Mesenchymal stem cell (in vitro differentiated cells and primary cell): ENCODE measurements around the gene TRIM21. TPM values are rescaled to one million over a fixed set of nuclear protein-coding genes. Genes with fewer than 3 reads are reported as not detected.

Experiments used
- DNase-seq: peaks from one replicate; pipeline ENCODE4 v3.0.0-alpha.2; 2013
- H2AFZ ChIP-seq: one replicate; pipeline ENCODE4 v1.6.1; 2013; ENCODE audit warnings: low read depth, mild to moderate bottlenecking, control low read depth, inconsistent platforms, low read length, moderate library complexity
- H2AK5ac ChIP-seq: 2 replicates; pipeline ENCODE4 v1.6.1; 2013; ENCODE audit warnings: low read length, moderate library complexity, mild to moderate bottlenecking, inconsistent platforms; ENCODE audit not compliant: severe bottlenecking
- H2BK120ac ChIP-seq: one replicate; pipeline ENCODE4 v1.6.1; 2013; ENCODE audit warnings: low read depth, mild to moderate bottlenecking, inconsistent platforms, low read length, moderate library complexity
- H2BK12ac ChIP-seq, 2 experiments: one replicate each; pipeline ENCODE4 v1.6.1; 2013; ENCODE audit warnings: inconsistent platforms in 2 of 2, low read length in 2 of 2, mild to moderate bottlenecking in 2 of 2, moderate library complexity in 2 of 2, control low read depth in 1 of 2
- H2BK15ac ChIP-seq: one replicate; pipeline ENCODE4 v1.6.1; 2013; ENCODE audit warnings: mild to moderate bottlenecking, low read depth, inconsistent platforms; ENCODE audit not compliant: poor library complexity, severe bottlenecking
- H2BK5ac ChIP-seq: 2 replicates; pipeline ENCODE4 v1.6.1; 2013; ENCODE audit warnings: low read depth, mild to moderate bottlenecking, low read length, control low read depth, inconsistent platforms; ENCODE audit not compliant: poor library complexity, severe bottlenecking
- H3K14ac ChIP-seq, 2 experiments: one replicate each; pipeline ENCODE4 v1.6.1; 2013; ENCODE audit warnings: inconsistent platforms in 2 of 2, low read length in 2 of 2, control low read depth in 1 of 2, mild to moderate bottlenecking in 1 of 2, moderate library complexity in 1 of 2
- H3K18ac ChIP-seq, 2 experiments: one replicate each; pipeline ENCODE4 v1.6.1; 2013; ENCODE audit warnings: inconsistent platforms in 2 of 2, low read length in 2 of 2, control low read depth in 1 of 2, low read depth in 1 of 2, mild to moderate bottlenecking in 1 of 2
- H3K23ac ChIP-seq, 2 experiments: one replicate each; pipeline ENCODE4 v1.6.1; 2013; ENCODE audit warnings: inconsistent platforms in 2 of 2, low read length in 2 of 2, mild to moderate bottlenecking in 2 of 2, moderate library complexity in 2 of 2, control low read depth in 1 of 2
- H3K27ac ChIP-seq: 2 replicates; pipeline ENCODE4 v1.5.1; 2013; ENCODE audit warnings: mild to moderate bottlenecking, moderate library complexity, low read length, control low read depth, inconsistent platforms; ENCODE audit not compliant: poor library complexity, severe bottlenecking
- H3K27me3 ChIP-seq, 2 experiments: 2 replicates each; pipeline versions ENCODE4 v1.6.1 to v1.7.0; 2013; ENCODE audit warnings: low read length in 2 of 2, mild to moderate bottlenecking in 2 of 2, moderate library complexity in 2 of 2, control low read depth in 1 of 2, inconsistent platforms in 1 of 2; ENCODE audit not compliant: control insufficient read depth in 1 of 2, insufficient read depth in 1 of 2
- H3K36me3 ChIP-seq, 2 experiments: 2 replicates each; pipeline versions ENCODE4 v1.6.1 to v1.7.0; 2013; ENCODE audit warnings: low read length in 2 of 2, control low read depth in 1 of 2, inconsistent platforms in 1 of 2, low read depth in 1 of 2, mild to moderate bottlenecking in 1 of 2; ENCODE audit not compliant: insufficient read depth in 2 of 2, control insufficient read depth in 1 of 2
- H3K4ac ChIP-seq, 2 experiments: one replicate each; pipeline ENCODE4 v1.6.1; 2013; ENCODE audit warnings: inconsistent platforms in 2 of 2, low read length in 2 of 2, mild to moderate bottlenecking in 2 of 2, moderate library complexity in 2 of 2, control low read depth in 1 of 2, low read depth in 1 of 2
- H3K4me1 ChIP-seq: 2 replicates; pipeline ENCODE4 v1.6.1; 2013; ENCODE audit warnings: low read depth, low read length, control low read depth; ENCODE audit not compliant: control insufficient read depth, insufficient read depth
- H3K4me2 ChIP-seq: 2 replicates; pipeline ENCODE4 v1.6.1; 2013; ENCODE audit warnings: low read length, mild to moderate bottlenecking, inconsistent platforms; ENCODE audit not compliant: poor library complexity, severe bottlenecking
- H3K4me3 ChIP-seq, 2 experiments: 2 replicates each; pipeline versions ENCODE4 v1.5.1 to v1.7.0; 2013; ENCODE audit warnings: low read length in 2 of 2, mild to moderate bottlenecking in 2 of 2, control low read depth in 1 of 2, low read depth in 1 of 2; ENCODE audit not compliant: insufficient read depth in 1 of 2
- H3K79me1 ChIP-seq: replicated peaks from 2 replicates; pipeline ENCODE4 v1.6.1; 2013; ENCODE audit warnings: mild to moderate bottlenecking, control low read depth, low read length, inconsistent platforms; ENCODE audit not compliant: poor library complexity, severe bottlenecking
- H3K9ac ChIP-seq: 2 replicates; pipeline ENCODE4 v1.7.0; 2013; ENCODE audit warnings: mild to moderate bottlenecking, low read length, moderate library complexity
- H3K9me3 ChIP-seq: 2 replicates; pipeline ENCODE4 v1.7.0; 2013; ENCODE audit warnings: mild to moderate bottlenecking, low read length; ENCODE audit not compliant: control insufficient read depth
- H4K8ac ChIP-seq: one replicate; pipeline ENCODE4 v1.6.1; 2013; ENCODE audit warnings: inconsistent platforms, mild to moderate bottlenecking, low read length, moderate library complexity
- H4K91ac ChIP-seq: one replicate; pipeline ENCODE4 v1.6.1; 2013; ENCODE audit warnings: mild to moderate bottlenecking, low read length, inconsistent platforms
- WGBS: methylation state at CpG from one replicate; pipeline ENCODE4 v1.1.7; 2013; ENCODE audit warnings: mixed read lengths; 5-methylcytosine and 5-hydroxymethylcytosine counted together
- polyA plus RNA-seq, 2 experiments: library from polyadenylated mRNA; stranded (reverse); fragments of 200-250 nt; gene quantifications; one replicate each; pipeline ENCODE4 v1.2.3, GENCODE V29; 2013

Gene TRIM21
- polyA plus RNA-seq (2013, experiment 1 of 2), result 40.4 TPM
- 41.8 TPM for polyA plus RNA-seq (2013, experiment 2 of 2)

- peak within 1 kb of the TSS; percentile 43 to 69 for H3K14ac ChIP-seq
Measured at GRCh38 chr11:4393209-4393857, at the start of gene TRIM21. Gene TRIM21, minus strand, starts transcription at chr11:4393702. Its CDS starts 3,293 bp downstream, at chr11:4390409.

GRCh38 chr11:4441515-4441914 lies 48.0 kb upstream of the TRIM21 start:
- Histone ChIP-seq H3K4me1 (no peaks in the 10 kb centered on the region), H3K23ac (no peak overlapping the region)

More at GRCh38 chr11:4393209-4393857, at the start of gene TRIM21:
- H3K27me3 ChIP-seq, result no peaks in the 10 kb centered on the region
- H3K4me2 ChIP-seq, result peak within 1 kb of the TSS; percentile 91
- peak within 1 kb of the TSS in 1 of 2 experiments; percentile 7 for H2BK12ac ChIP-seq
- H3K27ac ChIP-seq, result no peak within 1 kb of the TSS
- H2AK5ac ChIP-seq, result no peak within 1 kb of the TSS
- H3K23ac ChIP-seq, result peak within 1 kb of the TSS in 1 of 2 experiments; percentile 61
- no peak within 1 kb of the TSS for H2BK5ac ChIP-seq
- peaks cover 11% of the 10 kb centered on the region for H3K79me1 ChIP-seq
- H2BK15ac ChIP-seq, result peak within 1 kb of the TSS; percentile 70
- peak within 1 kb of the TSS; percentile 95 for H4K91ac ChIP-seq
- H3K18ac ChIP-seq, result peak within 1 kb of the TSS; percentile 84 to 85
- H2AFZ ChIP-seq, result peak within 1 kb of the TSS; percentile 94
- H3K4me1 ChIP-seq, result no peaks in the 10 kb centered on the region
- peak within 1 kb of the TSS; percentile 77 to 85 for H3K4ac ChIP-seq
- peak; percentile 90 for DNase-seq
- peak within 1 kb of the TSS; percentile 89 for H3K4me3 ChIP-seq
- no peaks in the 10 kb centered on the region for H3K9me3 ChIP-seq
- H2BK120ac ChIP-seq, result peak within 1 kb of the TSS; percentile 77
- peak within 1 kb of the TSS; percentile 93 for H3K9ac ChIP-seq
- peaks cover 18 to 27% of the 10 kb centered on the region in 2 experiments for H3K36me3 ChIP-seq
- peak within 1 kb of the TSS; percentile 92 for H4K8ac ChIP-seq
- 0% methylated on average over 12 of the region's 13 CpGs for WGBS

GRCh38 chr11:4436411-4436810 lies 42.9 kb upstream of the TRIM21 start:
- DNase-seq, result no peak
- Histone ChIP-seq H3K9me3 (peaks cover 6% of the 10 kb centered on the region), H2BK5ac (no peak overlapping the region), H3K9ac (no peak overlapping the region), H3K14ac (no peak overlapping the region), H3K23ac (no peak overlapping the region), H3K4me1 (no peaks in the 10 kb centered on the region), H3K79me1 (no peaks in the 10 kb centered on the region), H3K36me3 (no peaks in the 10 kb centered on the region), H3K27ac (no peak overlapping the region), H2AK5ac (no peak overlapping the region), H3K4ac (no peak overlapping the region), H3K27me3 (no peaks in the 10 kb centered on the region), H2BK12ac (no peak overlapping the region), H4K8ac (no peak overlapping the region), H2BK15ac (no peak overlapping the region), H2AFZ (no peak overlapping the region), H2BK120ac (no peak overlapping the region), H3K18ac (no peak overlapping the region), H4K91ac (no peak overlapping the region), H3K4me2 (no peak overlapping the region), H3K4me3 (no peak overlapping the region)
- no CpG with 5 or more reads among the region's 1 CpG for whole genome bisulfite sequencing

More at GRCh38 chr11:4441515-4441914, 48.0 kb upstream of the TRIM21 start:
- no peak overlapping the region for H2AK5ac ChIP-seq
- H3K4me3 ChIP-seq, result no peak overlapping the region
- H3K27me3 ChIP-seq, result no peaks in the 10 kb centered on the region
- H3K79me1 ChIP-seq, result no peaks in the 10 kb centered on the region
- no CpG with 5 or more reads among the region's 3 CpGs for WGBS
- DNase-seq, result no peak
- no peaks in the 10 kb centered on the region for H3K36me3 ChIP-seq
- no peak overlapping the region for H4K8ac ChIP-seq
- H3K9ac ChIP-seq, result no peak overlapping the region
- H2BK120ac ChIP-seq, result no peak overlapping the region
- H3K14ac ChIP-seq, result no peak overlapping the region
- no peak overlapping the region for H3K4ac ChIP-seq
- H3K27ac ChIP-seq, result no peak overlapping the region
- no peak overlapping the region for H2BK12ac ChIP-seq
- no peak overlapping the region for H2BK15ac ChIP-seq
- no peak overlapping the region for H4K91ac ChIP-seq
- H3K4me2 ChIP-seq, result no peak overlapping the region
- H3K18ac ChIP-seq, result no peak overlapping the region
- H2AFZ ChIP-seq, result no peak overlapping the region
- H3K9me3 ChIP-seq, result peaks cover 6% of the 10 kb centered on the region
- H2BK5ac ChIP-seq, result no peak overlapping the region

- WGBS, result 63% methylated on average over 2 of the region's 2 CpGs
- H3K4me3 ChIP-seq, result no peak overlapping the region
- H3K79me1 ChIP-seq, result no peaks in the 10 kb centered on the region
Measured at GRCh38 chr11:4433856-4434255, 40.4 kb upstream of the TRIM21 start.

More at GRCh38 chr11:4433856-4434255, 40.4 kb upstream of the TRIM21 start:
- Histone ChIP-seq H3K27ac (no peak overlapping the region), H2BK12ac (no peak overlapping the region), H3K23ac (no peak overlapping the region), H2BK5ac (no peak overlapping the region), H2BK15ac (no peak overlapping the region), H2BK120ac (no peak overlapping the region), H3K4ac (no peak overlapping the region), H2AK5ac (no peak overlapping the region), H3K4me1 (no peaks in the 10 kb centered on the region), H3K4me2 (no peak overlapping the region), H3K9me3 (peaks cover 3% of the 10 kb centered on the region), H3K36me3 (no peaks in the 10 kb centered on the region), H3K14ac (no peak overlapping the region), H4K91ac (no peak overlapping the region), H2AFZ (no peak overlapping the region), H3K9ac (no peak overlapping the region), H3K27me3 (no peaks in the 10 kb centered on the region), H4K8ac (no peak overlapping the region), H3K18ac (no peak overlapping the region)
- no peak for DNase-seq
